Mammary epithelial cell (primary cell): Measurements from ENCODE around the gene CRACDL.

ENCODE experiments used
- CTCF ChIP-seq, 2 donors: IDR thresholded peaks in 1 of 2; conservative IDR thresholded peaks in 1 of 2; 2 replicates each; pipeline ENCODE4 v1.5.1; 2011 to 2012; ENCODE audit warnings: inconsistent platforms in 2 of 2, low read length in 2 of 2, mild to moderate bottlenecking in 2 of 2, control low read depth in 1 of 2, low read depth in 1 of 2; ENCODE audit not compliant: insufficient read depth in 1 of 2; ENCODE audit errors: extremely low read depth in 1 of 2
- EZH2 ChIP-seq: IDR thresholded peaks from 2 replicates; pipeline ENCODE4 v1.6.1; 2012; ENCODE audit warnings: low read length, inconsistent platforms, borderline replicate concordance

GRCh38 chr2:98935777-98936352, at the start of gene CRACDL:
- TF ChIP-seq EZH2: no peak
- TF ChIP-seq CTCF (conservative IDR thresholded peaks at IDR 0.05 in 1 of 2, IDR thresholded peaks at IDR 0.05 in 1 of 2; ENCODE audit: extremely low read depth in 1 of 2, insufficient read depth in 1 of 2, low read depth in 1 of 2, low read length in 2 of 2): no peak
